Gastroesophageal sphincter (tissue), 2 donors: ENCODE results near the gene CFAP99.

ENCODE experiments used
- POLR2A ChIP-seq, 2 donors: fragments of 450-650 bp; IDR thresholded peaks; one replicate each; pipeline ENCODE4 v1.6.1; 2017; ENCODE audit warnings: antibody characterized with exemption in 2 of 2, mild to moderate bottlenecking in 2 of 2, moderate library complexity in 1 of 2
- POLR2AphosphoS5 ChIP-seq: sonication (generic); formaldehyde crosslinking; IDR thresholded peaks from one replicate; pipeline ENCODE4 v1.6.1; 2017; ENCODE audit warnings: antibody characterized with exemption

GRCh38 chr4:2386717-2387116 is 32.0 kb upstream of the CFAP99 start:
- no peak for TF ChIP-seq POLR2AphosphoS5
- no peak for TF ChIP-seq POLR2A (IDR thresholded peaks at IDR 0.05)
